Thyroid gland (tissue), 4 donors: ENCODE data around the gene SH3BGRL3. TPM values are rescaled to one million over a fixed set of nuclear protein-coding genes. Genes with fewer than 3 reads are reported as not detected.

Experiments used
- DNase-seq, 2 donors: peaks; one replicate each; pipeline ENCODE4 v3.0.0-alpha.2; 2019
- H3K27ac ChIP-seq, 3 donors: fragments of 200-600 bp; sonication (generic); 1 replicate in 2 of 3; 2 replicates in 1 of 3; pipeline ENCODE4 v1.5.1; 2016 to 2019; ENCODE audit warnings: mild to moderate bottlenecking in 1 of 3, moderate library complexity in 1 of 3
- H3K27me3 ChIP-seq: fragments of 200-600 bp; sonication (generic); one replicate; pipeline ENCODE4 v1.5.1; 2019
- H3K36me3 ChIP-seq, 2 donors: fragments of 200-600 bp; sonication (generic); one replicate each; pipeline ENCODE4 v1.5.1; 2016 to 2019
- H3K4me1 ChIP-seq, 2 donors: fragments of 200-600 bp; sonication (generic); one replicate each; pipeline ENCODE4 v1.5.1; 2017 to 2019
- H3K4me3 ChIP-seq, 3 donors: fragments of 200-600 bp; sonication (generic); replicated peaks in 1 of 3; 1 replicate in 2 of 3; 2 replicates in 1 of 3; pipeline ENCODE4 v1.5.1; 2016; ENCODE audit warnings: mild to moderate bottlenecking in 1 of 3
- H3K9me3 ChIP-seq: fragments of 200-600 bp; sonication (generic); one replicate; pipeline ENCODE4 v1.5.1; 2017
- POLR2A ChIP-seq, 2 donors: fragments of 450-650 bp; IDR thresholded peaks; one replicate each; pipeline ENCODE4 v1.6.1; 2017; ENCODE audit warnings: antibody characterized with exemption in 2 of 2, mild to moderate bottlenecking in 2 of 2, moderate library complexity in 1 of 2
- WGBS, 2 donors: methylation state at CpG; one replicate each; pipeline ENCODE4 v1.1.5; 2017; 5-methylcytosine and 5-hydroxymethylcytosine counted together
- intact Hi-C: fragments of 100-400 bp; cut with DNase I; formaldehyde crosslinking; loops from one replicate; pipeline ENCODE4 v1.15.1; 2023
- total RNA-seq, 4 donors: library from RNA; depleted of rRNA; stranded (reverse); fragments of >200 nt; gene quantifications; one replicate each; pipeline ENCODE4 v1.2.3, GENCODE V29; 2016
- TF ChIP-seq, protein P1 (sequence below), 6 experiments: fragments of 200-600 bp in 3 of 6; fragments of 450-650 bp in 3 of 6; sonication (generic) in 3 of 6; IDR thresholded peaks; one replicate each; pipeline ENCODE4 v1.5.1; 2016 to 2019; ENCODE audit warnings: antibody characterized with exemption in 6 of 6, mild to moderate bottlenecking in 2 of 6, inconsistent platforms in 1 of 6, moderate library complexity in 1 of 6

The SH3BGRL3 gene
- total RNA-seq, 4 donors from 2014 or later: 18.8 to 58.2 (median 37.4) TPM

DNA sequence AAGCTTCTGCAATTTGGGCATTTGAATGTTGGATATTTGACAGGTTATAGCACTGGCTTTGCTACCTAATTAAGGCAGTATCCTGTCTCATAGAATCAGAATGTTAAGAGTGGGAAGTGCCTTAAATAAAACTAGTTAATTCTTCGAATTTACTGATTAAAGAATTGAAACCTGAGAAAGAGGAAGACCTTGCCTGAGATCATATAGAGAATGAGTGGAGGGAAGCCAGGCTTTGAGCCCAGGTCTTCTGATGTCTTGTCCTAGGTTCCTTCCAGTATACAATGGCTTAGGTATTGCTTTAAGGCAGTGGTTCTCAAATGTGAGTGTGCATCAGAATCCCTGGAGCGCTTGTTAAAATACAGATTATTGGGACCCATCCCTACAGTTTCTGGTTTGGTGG, 20.9 kb upstream of the SH3BGRL3 start:
- Histone ChIP-seq H3K4me1 (peaks cover 0 to 6% of the 10 kb centered on the region in 2 donors), H3K27me3 (no peaks in the 10 kb centered on the region), H3K27ac (no peak overlapping the region), H3K9me3 (no peaks in the 10 kb centered on the region), H3K36me3 (peaks cover 35 to 39% of the 10 kb centered on the region in 2 donors), H3K4me3 (no peak overlapping the region)
- DNase-seq: no peak
- intact Hi-C loops: no loop called here
- 94% methylated on average over 2 of the region's 2 CpGs for WGBS, 2 donors
- TF ChIP-seq POLR2A (IDR thresholded peaks at IDR 0.05): no peak
- TF ChIP-seq, protein P1, sequence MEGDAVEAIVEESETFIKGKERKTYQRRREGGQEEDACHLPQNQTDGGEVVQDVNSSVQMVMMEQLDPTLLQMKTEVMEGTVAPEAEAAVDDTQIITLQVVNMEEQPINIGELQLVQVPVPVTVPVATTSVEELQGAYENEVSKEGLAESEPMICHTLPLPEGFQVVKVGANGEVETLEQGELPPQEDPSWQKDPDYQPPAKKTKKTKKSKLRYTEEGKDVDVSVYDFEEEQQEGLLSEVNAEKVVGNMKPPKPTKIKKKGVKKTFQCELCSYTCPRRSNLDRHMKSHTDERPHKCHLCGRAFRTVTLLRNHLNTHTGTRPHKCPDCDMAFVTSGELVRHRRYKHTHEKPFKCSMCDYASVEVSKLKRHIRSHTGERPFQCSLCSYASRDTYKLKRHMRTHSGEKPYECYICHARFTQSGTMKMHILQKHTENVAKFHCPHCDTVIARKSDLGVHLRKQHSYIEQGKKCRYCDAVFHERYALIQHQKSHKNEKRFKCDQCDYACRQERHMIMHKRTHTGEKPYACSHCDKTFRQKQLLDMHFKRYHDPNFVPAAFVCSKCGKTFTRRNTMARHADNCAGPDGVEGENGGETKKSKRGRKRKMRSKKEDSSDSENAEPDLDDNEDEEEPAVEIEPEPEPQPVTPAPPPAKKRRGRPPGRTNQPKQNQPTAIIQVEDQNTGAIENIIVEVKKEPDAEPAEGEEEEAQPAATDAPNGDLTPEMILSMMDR (IDR thresholded peaks at IDR 0.05): no peak

DNA sequence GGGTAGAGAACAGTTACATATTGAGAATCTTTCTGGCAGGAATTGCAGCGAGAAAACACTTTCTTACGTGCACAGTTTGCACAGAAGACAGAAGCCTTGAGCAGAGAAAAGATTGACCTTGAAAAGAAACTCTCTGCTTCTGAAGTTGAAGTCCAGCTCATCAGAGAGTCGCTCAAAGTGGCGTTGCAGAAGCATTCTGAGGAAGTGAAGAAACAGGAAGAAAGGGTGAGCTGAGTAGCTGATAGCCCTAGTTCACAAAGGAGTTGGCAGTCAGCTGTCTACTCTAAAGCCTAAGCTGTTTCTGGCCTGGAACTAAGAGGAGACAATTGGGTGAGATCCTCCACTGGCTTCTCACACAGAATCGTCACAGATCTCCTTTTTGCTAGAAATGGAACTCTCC, 20.3 kb upstream of the SH3BGRL3 start:
- WGBS, 2 donors: 91 to 92% methylated on average over 5 of the region's 5 CpGs

DNA sequence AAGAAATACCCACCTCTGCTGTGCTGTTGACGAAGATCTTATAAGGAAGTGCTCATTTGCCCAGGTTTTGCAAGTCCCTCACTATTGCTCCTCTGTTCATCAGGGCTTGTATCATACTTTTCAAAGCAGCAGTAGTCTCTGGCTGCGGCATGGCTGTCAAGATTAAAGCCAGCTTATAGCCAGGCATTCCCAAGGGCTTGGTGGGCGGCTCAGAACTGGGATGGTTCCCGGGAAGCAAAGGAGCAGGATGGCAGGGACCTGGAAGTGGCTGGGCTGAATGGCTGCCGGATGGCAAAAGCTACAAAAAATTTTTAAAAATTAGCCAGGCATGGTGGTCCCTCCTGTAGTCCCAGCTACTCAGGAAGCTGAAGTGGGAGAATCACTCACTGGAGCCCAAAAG, 16.7 kb upstream of the SH3BGRL3 start:
- peaks cover 24 to 42% of the 10 kb centered on the region in 2 donors for H3K36me3 ChIP-seq
- no peak for DNase-seq
- no peaks in the 10 kb centered on the region for H3K27me3 ChIP-seq
- TF ChIP-seq POLR2A (IDR thresholded peaks at IDR 0.05): no peak
- TF ChIP-seq, protein P1 (IDR thresholded peaks at IDR 0.05): no peak
- H3K4me1 ChIP-seq: no peaks in the 10 kb centered on the region
- H3K4me3 ChIP-seq: no peak overlapping the region
- 87 to 98% methylated on average over 5 of the region's 5 CpGs for WGBS, 2 donors
- no peak overlapping the region for H3K27ac ChIP-seq
- intact Hi-C loops: no loop called here
- H3K9me3 ChIP-seq: no peaks in the 10 kb centered on the region

More for the DNA sequence above, 20.3 kb upstream of the SH3BGRL3 start:
- DNase-seq: no peak
- Histone ChIP-seq H3K36me3 (peaks cover 35 to 41% of the 10 kb centered on the region in 2 donors), H3K9me3 (no peaks in the 10 kb centered on the region), H3K27ac (no peak overlapping the region), H3K4me1 (peaks cover 0 to under 1% of the 10 kb centered on the region in 2 donors), H3K27me3 (no peaks in the 10 kb centered on the region), H3K4me3 (no peak overlapping the region)
- no peak for TF ChIP-seq POLR2A (IDR thresholded peaks at IDR 0.05)
- TF ChIP-seq, protein P1 (IDR thresholded peaks at IDR 0.05): no peak
- intact Hi-C loops: no loop called here

DNA sequence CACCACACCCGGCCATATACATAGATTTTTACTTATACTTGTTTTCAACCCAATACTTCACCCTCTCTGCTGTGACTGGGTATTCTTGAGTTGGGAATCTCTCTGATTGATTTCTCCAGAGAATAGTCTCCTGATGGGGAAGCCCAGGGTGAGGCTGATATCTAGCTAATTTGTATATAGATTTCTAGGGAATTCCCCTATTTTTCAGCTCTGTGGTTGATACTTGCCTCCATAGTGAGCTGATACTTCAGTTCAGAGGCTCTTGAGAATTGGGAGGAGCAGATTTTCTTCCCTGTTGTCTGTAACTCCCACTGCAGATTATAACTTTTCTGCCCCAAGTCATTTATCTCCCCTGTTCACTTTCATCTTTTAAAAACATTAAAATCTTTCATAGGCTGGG, 14.5 kb upstream of the SH3BGRL3 start:
- intact Hi-C loops: no loop called here
- no peak for DNase-seq
- no peaks in the 10 kb centered on the region for H3K9me3 ChIP-seq
- H3K4me1 ChIP-seq: no peaks in the 10 kb centered on the region
- H3K36me3 ChIP-seq: peaks cover 10 to 33% of the 10 kb centered on the region in 2 donors
- H3K27ac ChIP-seq: no peak overlapping the region
- H3K27me3 ChIP-seq: no peaks in the 10 kb centered on the region
- WGBS, 2 donors: 94 to 100% methylated on average over 1 of the region's 1 CpG
- no peak overlapping the region for H3K4me3 ChIP-seq
- TF ChIP-seq POLR2A (IDR thresholded peaks at IDR 0.05): no peak
- TF ChIP-seq, protein P1 (IDR thresholded peaks at IDR 0.05): no peak

DNA sequence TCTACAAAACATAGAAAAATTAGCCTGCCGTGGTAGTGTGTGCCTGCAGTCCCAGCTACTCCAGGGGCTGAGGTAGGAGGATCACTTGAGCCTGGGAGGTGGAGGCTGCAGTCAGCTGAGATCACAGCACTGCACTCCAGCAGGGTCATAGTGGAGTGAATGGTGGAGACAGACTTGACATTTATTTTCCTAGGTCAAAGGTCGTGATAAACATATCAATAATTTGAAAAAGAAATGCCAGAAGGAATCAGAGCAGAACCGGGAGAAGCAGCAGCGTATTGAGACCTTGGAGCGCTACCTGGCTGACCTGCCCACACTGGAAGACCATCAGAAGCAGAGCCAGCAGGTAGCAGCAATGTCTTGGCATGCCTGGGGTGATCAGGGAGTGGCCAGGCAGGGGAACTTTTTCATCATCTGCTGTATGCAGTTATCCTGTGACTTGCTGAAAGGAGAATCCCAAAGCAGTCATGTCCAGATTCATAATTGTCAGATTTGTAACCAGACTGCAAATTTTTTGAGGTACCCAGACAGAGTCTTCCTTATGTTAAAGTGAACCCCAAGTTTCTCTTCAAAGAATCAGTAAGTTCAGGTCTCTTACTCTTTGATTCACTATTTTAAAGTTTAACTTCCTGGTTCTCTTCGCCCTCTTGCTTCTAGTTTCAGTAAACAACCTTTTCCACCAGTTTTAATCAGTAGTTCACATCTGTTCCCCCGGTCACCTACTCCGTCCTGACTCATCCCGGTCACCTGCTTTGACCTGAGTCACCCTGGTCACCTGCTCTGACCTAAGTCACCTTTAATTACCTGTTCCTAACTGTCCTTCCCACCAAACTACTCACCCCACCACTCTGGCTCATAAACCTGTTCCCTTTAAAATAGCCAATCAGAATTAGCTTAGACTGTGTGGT, 11.3 kb upstream of the SH3BGRL3 start:
- WGBS, 2 donors: 94 to 98% methylated on average over 9 of the region's 9 CpGs
- H3K9me3 ChIP-seq: no peaks in the 10 kb centered on the region
- H3K27me3 ChIP-seq: no peaks in the 10 kb centered on the region
- no peak for TF ChIP-seq POLR2A (IDR thresholded peaks at IDR 0.05)
- TF ChIP-seq, protein P1 (IDR thresholded peaks at IDR 0.05): no peak
- no peak for DNase-seq
- no peak overlapping the region for H3K4me3 ChIP-seq
- H3K36me3 ChIP-seq: peaks cover 12 to 27% of the 10 kb centered on the region in 2 donors
- intact Hi-C loops: no loop called here
- H3K27ac ChIP-seq: no peak overlapping the region
- no peaks in the 10 kb centered on the region for H3K4me1 ChIP-seq
